Naive B cell (primary cell): ENCODE measurements around the gene SRD5A1. TPM values are rescaled to one million over a fixed set of nuclear protein-coding genes. Genes with fewer than 3 reads are reported as not detected.

Experiments used
- ATAC-seq, 2 donors: fragments of 150-1000 bp; cut with Tn5 transposase; 2 replicates each; pipeline ENCODE4 v1.10.0; 2021; ENCODE audit warnings: low read depth in 2 of 2, mild to moderate bottlenecking in 2 of 2, moderate library complexity in 2 of 2
- DNase-seq: peaks from one replicate; pipeline ENCODE4 v3.0.0; 2022
- H3K27ac Mint-ChIP-seq, 6 donors: one replicate each; pipeline ENCODE4 v1.8.0; 2020 to 2022; ENCODE audit warnings: mild to moderate bottlenecking in 6 of 6, mixed read lengths in 6 of 6, moderate library complexity in 5 of 6, inconsistent platforms in 2 of 6
- H3K27me3 Mint-ChIP-seq, 3 donors: one replicate each; pipeline ENCODE4 v1.8.0; 2021 to 2022; ENCODE audit warnings: mixed read lengths in 3 of 3, mild to moderate bottlenecking in 1 of 3
- H3K36me3 Mint-ChIP-seq, 2 donors: one replicate each; pipeline ENCODE4 v1.8.0; 2020 to 2022; ENCODE audit warnings: mixed read lengths in 2 of 2, inconsistent platforms in 1 of 2, mild to moderate bottlenecking in 1 of 2
- H3K4me1 Mint-ChIP-seq, 3 donors: one replicate each; pipeline ENCODE4 v1.8.0; 2020 to 2022; ENCODE audit warnings: mixed read lengths in 3 of 3, inconsistent platforms in 1 of 3, mild to moderate bottlenecking in 1 of 3, moderate library complexity in 1 of 3
- H3K4me3 Mint-ChIP-seq, 8 donors: one replicate each; pipeline ENCODE4 v1.8.0; 2020 to 2022; ENCODE audit warnings: mild to moderate bottlenecking in 8 of 8, mixed read lengths in 8 of 8, moderate library complexity in 8 of 8, inconsistent platforms in 2 of 8
- H3K9me3 Mint-ChIP-seq, 7 donors: one replicate each; pipeline ENCODE4 v1.8.0; 2020 to 2022; ENCODE audit warnings: mixed read lengths in 7 of 7, mild to moderate bottlenecking in 5 of 7, inconsistent platforms in 2 of 7, moderate library complexity in 1 of 7
- polyA plus RNA-seq, 6 donors: library from polyadenylated mRNA; unstranded; fragments of 300-500 nt; fragmentation: Illumina TruSeq; gene quantifications; one replicate each; pipeline ENCODE4 v1.2.3, GENCODE V29; 2021; ENCODE audit warnings: low read depth in 6 of 6

SRD5A1 gene
- polyA plus RNA-seq, 6 donors from 2014 or later = 8.6 to 43.7 (median 13.3) TPM

GRCh38 chr5:6715758-6716628 lies 82.8 kb downstream of the SRD5A1 start:
- Mint-ChIP-seq H3K4me1 (peaks cover 52 to 69% (median 65%) of the 10 kb centered on the region in 3 donors), H3K27me3 (no peaks in the 10 kb centered on the region), H3K4me3 (peak overlapping the region; percentile 74 to 95 (median 89)), H3K36me3 (no peaks in the 10 kb centered on the region), H3K27ac (peak overlapping the region; percentile 28 to 84 (median 65)), H3K9me3 (no peaks in the 10 kb centered on the region)
- ATAC-seq (no peak), DNase-seq (peak; percentile 33)

GRCh38 chr5:6716629-6717149 lies 83.4 kb downstream of the SRD5A1 start:
- DNase-seq (no peak), ATAC-seq (no peak)
- peaks cover 58 to 73% (median 71%) of the 10 kb centered on the region in 3 donors for H3K4me1 Mint-ChIP-seq
- H3K36me3 Mint-ChIP-seq = no peaks in the 10 kb centered on the region
- no peaks in the 10 kb centered on the region for H3K27me3 Mint-ChIP-seq
- no peaks in the 10 kb centered on the region for H3K9me3 Mint-ChIP-seq
- peak overlapping the region; percentile 68 to 95 (median 78) for H3K4me3 Mint-ChIP-seq
- H3K27ac Mint-ChIP-seq = peak overlapping the region in 3 of 6 donors; percentile 47 to 85 (median 64)

- Mint-ChIP-seq H3K36me3 (no peaks in the 10 kb centered on the region), H3K9me3 (no peaks in the 10 kb centered on the region), H3K27ac (peak overlapping the region in 1 of 6 donors; percentile 34), H3K27me3 (no peaks in the 10 kb centered on the region), H3K4me1 (peaks cover 59 to 74% (median 69%) of the 10 kb centered on the region in 3 donors), H3K4me3 (peak overlapping the region in 2 of 8 donors; percentile 90 to 95)
- ATAC-seq = no peak
- DNase-seq = no peak
These were observed 84.0 kb downstream of the SRD5A1 start for GRCh38 chr5:6717247-6717646.

GRCh38 chr5:6717687-6718086 lies 84.4 kb downstream of the SRD5A1 start:
- DNase-seq = no peak
- Mint-ChIP-seq H3K9me3 (no peaks in the 10 kb centered on the region), H3K36me3 (no peaks in the 10 kb centered on the region), H3K27me3 (no peaks in the 10 kb centered on the region), H3K27ac (peak overlapping the region in 1 of 6 donors; percentile 34), H3K4me3 (peak overlapping the region in 3 of 8 donors; percentile 15 to 95 (median 45)), H3K4me1 (peaks cover 63 to 78% (median 68%) of the 10 kb centered on the region in 3 donors)
- no peak for ATAC-seq

- ATAC-seq (no peak), DNase-seq (no peak)
- no peaks in the 10 kb centered on the region for H3K9me3 Mint-ChIP-seq
- peak overlapping the region in 4 of 8 donors; percentile 8 to 95 (median 35) for H3K4me3 Mint-ChIP-seq
- no peaks in the 10 kb centered on the region for H3K27me3 Mint-ChIP-seq
- H3K36me3 Mint-ChIP-seq = no peaks in the 10 kb centered on the region
- H3K4me1 Mint-ChIP-seq = peaks cover 66 to 82% (median 69%) of the 10 kb centered on the region in 3 donors
- peak overlapping the region in 3 of 6 donors; percentile 10 to 65 (median 26) for H3K27ac Mint-ChIP-seq
These were observed 85.0 kb downstream of the SRD5A1 start for GRCh38 chr5:6718161-6718681.

- no peaks in the 10 kb centered on the region for H3K9me3 Mint-ChIP-seq
- no peak for ATAC-seq
- peaks cover 71 to 87% (median 74%) of the 10 kb centered on the region in 3 donors for H3K4me1 Mint-ChIP-seq
- peak overlapping the region in 2 of 8 donors; percentile 53 to 95 for H3K4me3 Mint-ChIP-seq
- H3K36me3 Mint-ChIP-seq = peaks cover under 1 to 1% of the 10 kb centered on the region in 2 donors
- no peak for DNase-seq
- peak overlapping the region in 2 of 6 donors; percentile 10 to 65 for H3K27ac Mint-ChIP-seq
- no peaks in the 10 kb centered on the region for H3K27me3 Mint-ChIP-seq
These were observed 85.5 kb downstream of the SRD5A1 start for GRCh38 chr5:6718718-6719117.

GRCh38 chr5:6719417-6719816 lies 86.2 kb downstream of the SRD5A1 start:
- no peaks in the 10 kb centered on the region for H3K9me3 Mint-ChIP-seq
- DNase-seq (no peak), ATAC-seq (no peak)
- peaks cover 78 to 94% (median 81%) of the 10 kb centered on the region in 3 donors for H3K4me1 Mint-ChIP-seq
- H3K27me3 Mint-ChIP-seq = no peaks in the 10 kb centered on the region
- peak overlapping the region in 3 of 6 donors; percentile 38 to 59 (median 49) for H3K27ac Mint-ChIP-seq
- peaks cover 8% of the 10 kb centered on the region in 2 donors for H3K36me3 Mint-ChIP-seq
- H3K4me3 Mint-ChIP-seq = peak overlapping the region in 1 of 8 donors; percentile 50

GRCh38 chr5:6719896-6720560 lies 86.8 kb downstream of the SRD5A1 start:
- H3K4me3 Mint-ChIP-seq = peak overlapping the region in 2 of 8 donors; percentile 10 to 50
- peak overlapping the region in 3 of 6 donors; percentile 24 to 73 (median 59) for H3K27ac Mint-ChIP-seq

GRCh38 chr5:6720561-6720921 lies 87.3 kb downstream of the SRD5A1 start:
- Mint-ChIP-seq H3K4me3 (peak overlapping the region in 2 of 8 donors; percentile 10 to 50), H3K27me3 (no peaks in the 10 kb centered on the region), H3K4me1 (peaks cover 79 to 96% (median 80%) of the 10 kb centered on the region in 3 donors), H3K36me3 (peaks cover 9 to 10% of the 10 kb centered on the region in 2 donors), H3K9me3 (no peaks in the 10 kb centered on the region), H3K27ac (peak overlapping the region in 2 of 6 donors; percentile 72 to 73)
- ATAC-seq (no peak), DNase-seq (no peak)

More at GRCh38 chr5:6719896-6720560, 86.8 kb downstream of the SRD5A1 start:
- no peak for DNase-seq
- H3K27me3 Mint-ChIP-seq = no peaks in the 10 kb centered on the region
- H3K4me1 Mint-ChIP-seq = peaks cover 83 to 96% (median 85%) of the 10 kb centered on the region in 3 donors
- peaks cover 9 to 10% of the 10 kb centered on the region in 2 donors for H3K36me3 Mint-ChIP-seq
- no peaks in the 10 kb centered on the region for H3K9me3 Mint-ChIP-seq
- no peak for ATAC-seq

GRCh38 chr5:6721442-6721841 lies 88.2 kb downstream of the SRD5A1 start:
- Mint-ChIP-seq H3K27ac (peak overlapping the region in 4 of 6 donors; percentile 72 to 92 (median 75)), H3K36me3 (peaks cover 9 to 10% of the 10 kb centered on the region in 2 donors), H3K4me3 (peak overlapping the region in 7 of 8 donors; percentile 64 to 88 (median 84)), H3K9me3 (no peaks in the 10 kb centered on the region), H3K27me3 (no peaks in the 10 kb centered on the region), H3K4me1 (peaks cover 73 to 95% (median 78%) of the 10 kb centered on the region in 3 donors)
- ATAC-seq (no peak), DNase-seq (no peak)

- Mint-ChIP-seq H3K4me1 (peaks cover 75 to 95% (median 78%) of the 10 kb centered on the region in 3 donors), H3K4me3 (peak overlapping the region; percentile 35 to 91 (median 84)), H3K36me3 (peaks cover 9 to 10% of the 10 kb centered on the region in 2 donors), H3K27ac (peak overlapping the region in 5 of 6 donors; percentile 14 to 92 (median 72)), H3K9me3 (no peaks in the 10 kb centered on the region), H3K27me3 (no peaks in the 10 kb centered on the region)
- ATAC-seq (peak; percentile 20 to 47), DNase-seq (peak; percentile 12)
These were observed 88.8 kb downstream of the SRD5A1 start for GRCh38 chr5:6722015-6722414.

GRCh38 chr5:6723122-6723815 lies 90.0 kb downstream of the SRD5A1 start:
- peak overlapping the region in 2 of 8 donors; percentile 8 to 20 for H3K4me3 Mint-ChIP-seq
- ATAC-seq = no peak

More at GRCh38 chr5:6723122-6723815, 90.0 kb downstream of the SRD5A1 start:
- Mint-ChIP-seq H3K27ac (peak overlapping the region in 1 of 6 donors; percentile 72), H3K4me1 (peaks cover 78 to 95% (median 79%) of the 10 kb centered on the region in 3 donors), H3K9me3 (no peaks in the 10 kb centered on the region), H3K36me3 (peaks cover 9 to 10% of the 10 kb centered on the region in 2 donors), H3K27me3 (no peaks in the 10 kb centered on the region)
- DNase-seq = no peak
